Panc1 (cell line): ENCODE results near the gene CD96. TPM values are rescaled to one million over a fixed set of nuclear protein-coding genes. Genes with fewer than 3 reads are reported as not detected.

Experiments
- ATAC-seq: fragments of 200-7000 bp; cut with Tn5 transposase; 2 replicates; pipeline ENCODE4 v1.9.1; 2020; ENCODE audit warnings: mild to moderate bottlenecking, moderate library complexity
- BruUV-seq: library from RNA; stranded (reverse); fragments of 400-500 nt; replicated peaks from 2 replicates; lab custom pipeline; 2021; lab: Mats Ljungman, UMichigan
- CTCF ChIA-PET: fragments of 300-600 bp; sonication (Branson Sonifier 250); formaldehyde crosslinking; loops from one replicate; lab custom pipeline; 2022; ENCODE audit warnings: antibody characterized with exemption; lab: Charles Lee
- POLR2A ChIA-PET: fragments of 300-600 bp; sonication (Branson Sonifier 250); formaldehyde crosslinking; loops from one replicate; lab custom pipeline; 2022; ENCODE audit warnings: antibody characterized with exemption; lab: Charles Lee
- DNase-seq: peaks from one replicate; pipeline ENCODE4 v3.0.0-alpha.2; 2010; ENCODE audit warnings: low read depth, low spot score
- H3K27ac ChIP-seq: 2 replicates; pipeline ENCODE4 v1.5.1; 2011; ENCODE audit warnings: mild to moderate bottlenecking, low read length, inconsistent platforms
- H3K27me3 ChIP-seq: fragments of 200-500 bp; sonication (Bioruptor generic); 2 replicates; pipeline ENCODE4 v1.6.0; 2014; ENCODE audit warnings: low read length, inconsistent platforms; ENCODE audit not compliant: control insufficient read depth, insufficient read depth
- H3K36me3 ChIP-seq: fragments of 200-500 bp; sonication (Bioruptor generic); 2 replicates; pipeline ENCODE4 v1.5.1; 2014; ENCODE audit warnings: inconsistent platforms, mild to moderate bottlenecking, low read length, moderate library complexity; ENCODE audit not compliant: control insufficient read depth, insufficient read depth
- H3K4me1 ChIP-seq: 2 replicates; pipeline ENCODE4 v1.5.1; 2011; ENCODE audit warnings: inconsistent platforms, mild to moderate bottlenecking, low read length, moderate library complexity; ENCODE audit not compliant: control insufficient read depth, insufficient read depth
- H3K4me3 ChIP-seq, 2 experiments: 2 replicates each; pipeline ENCODE4 v1.5.1; 2011 to 2012; ENCODE audit warnings: low read depth in 2 of 2, low read length in 2 of 2, mild to moderate bottlenecking in 2 of 2, inconsistent platforms in 1 of 2, moderate library complexity in 1 of 2
- H3K9me3 ChIP-seq: fragments of 200-500 bp; sonication (Bioruptor generic); 2 replicates; pipeline ENCODE4 v1.5.1; 2014; ENCODE audit warnings: low read depth, mild to moderate bottlenecking, inconsistent platforms, low read length, moderate library complexity; ENCODE audit not compliant: control insufficient read depth, insufficient read depth
- POLR2AphosphoS5 ChIP-seq: IDR thresholded peaks from 2 replicates; pipeline ENCODE4 v1.6.1; 2012; ENCODE audit warnings: mild to moderate bottlenecking, low read depth, low read length, moderate library complexity
- SIN3A ChIP-seq: IDR thresholded peaks from 2 replicates; pipeline ENCODE4 v1.6.1; 2012; ENCODE audit warnings: low read depth, mild to moderate bottlenecking, low read length, moderate library complexity, borderline replicate concordance; ENCODE audit not compliant: insufficient read depth
- TCF7L2 ChIP-seq: IDR thresholded peaks from 2 replicates; pipeline ENCODE4 v1.6.1; 2011; ENCODE audit warnings: mild to moderate bottlenecking, low read depth, low read length, inconsistent platforms
- in situ Hi-C: cut with HindIII; loops from 2 replicates; pipeline ENCODE4 v1.10.0; 2016; ENCODE audit warnings: low sequenced_read_pairs, low pct_unique_long_range_greater_than_20kb
- intact Hi-C: fragments of 100-400 bp; cut with micrococcal nuclease; formaldehyde crosslinking; loops from one replicate; pipeline ENCODE4 v1.10.0; 2022; ENCODE audit not compliant: unreplicated experiment
- total RNA-seq: library from RNA; stranded (reverse); gene quantifications from one replicate; pipeline ENCODE4 v1.2.1, GENCODE V29; 2021; ENCODE audit not compliant: unreplicated experiment
- TF ChIP-seq, protein P1 (sequence below): fragments of 450-650 bp; IDR thresholded peaks from 2 replicates; pipeline ENCODE4 v1.5.1; 2017; ENCODE audit warnings: mild to moderate bottlenecking
- TF ChIP-seq, protein P2 (sequence below), 2 experiments: IDR thresholded peaks; 2 replicates each; pipeline ENCODE4 v1.6.1; 2011 to 2012; ENCODE audit warnings: low read depth in 2 of 2, control low read depth in 1 of 2, low read length in 1 of 2, mild to moderate bottlenecking in 1 of 2, moderate library complexity in 1 of 2; ENCODE audit not compliant: insufficient read depth in 1 of 2

The CD96 gene
- total RNA-seq, 1 experiment from 2014 or later: not detected

DNA sequence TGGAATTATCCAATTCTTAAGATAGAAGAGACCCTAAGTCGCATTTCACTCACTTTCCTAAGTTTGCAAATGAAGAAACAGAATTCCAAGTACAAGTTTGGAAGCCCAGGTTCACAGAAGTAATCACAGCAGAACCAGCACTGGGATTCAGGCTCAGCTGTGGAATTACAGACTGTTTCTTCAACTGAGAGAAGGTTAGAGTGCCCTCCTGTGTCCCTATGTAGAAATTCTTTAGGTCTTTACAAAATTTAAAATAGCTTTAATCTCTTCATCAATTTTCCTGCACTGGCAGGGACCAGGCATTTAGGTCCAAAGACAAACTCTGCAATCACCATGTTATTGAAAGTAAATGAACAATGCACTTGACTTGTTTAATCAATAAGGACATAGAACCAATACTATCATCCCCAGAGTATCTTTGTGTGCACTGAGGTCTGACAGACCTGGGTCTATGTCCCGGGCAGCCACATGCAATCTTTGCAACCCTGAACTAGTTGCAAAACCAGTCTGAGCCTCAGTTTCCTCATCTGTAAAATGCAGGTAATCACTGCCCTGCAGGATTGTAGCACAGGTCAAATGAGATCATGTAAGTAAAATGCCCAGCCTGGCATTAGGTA, 149.4 kb downstream of the CD96 start:
- H3K27ac ChIP-seq: no peak overlapping the region
- TF ChIP-seq, protein P1, sequence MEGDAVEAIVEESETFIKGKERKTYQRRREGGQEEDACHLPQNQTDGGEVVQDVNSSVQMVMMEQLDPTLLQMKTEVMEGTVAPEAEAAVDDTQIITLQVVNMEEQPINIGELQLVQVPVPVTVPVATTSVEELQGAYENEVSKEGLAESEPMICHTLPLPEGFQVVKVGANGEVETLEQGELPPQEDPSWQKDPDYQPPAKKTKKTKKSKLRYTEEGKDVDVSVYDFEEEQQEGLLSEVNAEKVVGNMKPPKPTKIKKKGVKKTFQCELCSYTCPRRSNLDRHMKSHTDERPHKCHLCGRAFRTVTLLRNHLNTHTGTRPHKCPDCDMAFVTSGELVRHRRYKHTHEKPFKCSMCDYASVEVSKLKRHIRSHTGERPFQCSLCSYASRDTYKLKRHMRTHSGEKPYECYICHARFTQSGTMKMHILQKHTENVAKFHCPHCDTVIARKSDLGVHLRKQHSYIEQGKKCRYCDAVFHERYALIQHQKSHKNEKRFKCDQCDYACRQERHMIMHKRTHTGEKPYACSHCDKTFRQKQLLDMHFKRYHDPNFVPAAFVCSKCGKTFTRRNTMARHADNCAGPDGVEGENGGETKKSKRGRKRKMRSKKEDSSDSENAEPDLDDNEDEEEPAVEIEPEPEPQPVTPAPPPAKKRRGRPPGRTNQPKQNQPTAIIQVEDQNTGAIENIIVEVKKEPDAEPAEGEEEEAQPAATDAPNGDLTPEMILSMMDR: peak; percentile 73
- TF ChIP-seq POLR2AphosphoS5: no peak
- H3K9me3 ChIP-seq: no peaks in the 10 kb centered on the region
- intact Hi-C loops (loop anchor here (10.0 kb wide), 1 partner anchor 117 kb away; no protein-coding TSS in a partner anchor), in situ Hi-C loops (no loop called here)
- peaks cover 4% of the 10 kb centered on the region; the same call in 1 of the 2 replicates for H3K27me3 ChIP-seq
- ATAC-seq: peak; percentile 86
- CTCF ChIA-PET: interaction anchor here (0.6 to 1.3 kb wide), 3 partner anchors 22 to 242 kb away, joined by 5 to 16 read pairs (median 8); no protein-coding TSS in a partner anchor
- BruUV-seq: no TSS peak
- no peak overlapping the region for H3K4me3 ChIP-seq
- H3K36me3 ChIP-seq: no peaks in the 10 kb centered on the region
- no peak for DNase-seq
- POLR2A ChIA-PET: no interaction called here
- no peaks in the 10 kb centered on the region for H3K4me1 ChIP-seq

DNA sequence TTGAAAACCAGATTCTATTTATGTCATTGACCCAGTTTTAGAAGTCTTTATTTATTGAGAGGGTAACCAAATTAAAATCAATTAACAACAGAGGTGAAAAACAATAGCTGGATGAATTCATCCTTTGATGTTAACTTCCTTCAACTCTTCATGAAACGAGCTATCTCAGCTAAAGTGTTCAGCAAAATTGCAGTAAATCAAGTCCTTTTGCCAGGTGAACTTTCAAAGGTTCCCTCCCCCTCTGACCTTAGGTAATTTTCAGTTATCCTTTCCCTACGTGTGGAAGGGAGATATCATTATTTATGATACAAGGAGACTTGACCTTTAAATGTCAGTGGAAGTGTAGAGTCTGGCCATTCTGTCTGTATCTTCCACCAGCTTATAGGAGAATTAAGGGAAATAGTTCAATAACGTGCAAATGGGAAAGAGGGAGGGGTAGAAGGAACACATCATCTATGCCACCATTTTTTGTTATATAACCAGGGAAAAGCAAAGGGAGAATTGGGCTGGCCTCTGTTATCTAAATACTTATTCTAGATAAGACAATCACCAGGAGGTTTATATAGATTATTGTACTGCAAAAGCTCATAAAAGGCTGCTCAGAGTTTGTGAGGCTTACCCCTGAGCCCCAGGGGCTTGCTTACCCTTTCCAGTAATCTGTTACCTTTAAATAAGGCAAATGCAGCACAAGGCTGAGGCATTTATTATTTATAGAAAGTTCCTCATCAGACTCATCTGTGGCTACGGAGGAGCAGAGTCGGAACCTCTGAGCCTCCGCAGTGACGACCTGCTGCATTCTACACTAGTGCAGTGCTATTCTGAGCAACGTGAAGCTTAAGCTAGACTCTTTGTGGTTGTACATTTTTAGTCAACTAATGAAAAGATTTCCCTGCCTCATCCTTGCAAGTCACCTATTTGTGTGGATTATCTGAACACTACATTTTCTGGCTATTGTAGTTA, 150.9 kb downstream of the CD96 start:
- TF ChIP-seq TCF7L2 (no peak), SIN3A (no peak), POLR2AphosphoS5 (no peak)
- TF ChIP-seq, protein P2, sequence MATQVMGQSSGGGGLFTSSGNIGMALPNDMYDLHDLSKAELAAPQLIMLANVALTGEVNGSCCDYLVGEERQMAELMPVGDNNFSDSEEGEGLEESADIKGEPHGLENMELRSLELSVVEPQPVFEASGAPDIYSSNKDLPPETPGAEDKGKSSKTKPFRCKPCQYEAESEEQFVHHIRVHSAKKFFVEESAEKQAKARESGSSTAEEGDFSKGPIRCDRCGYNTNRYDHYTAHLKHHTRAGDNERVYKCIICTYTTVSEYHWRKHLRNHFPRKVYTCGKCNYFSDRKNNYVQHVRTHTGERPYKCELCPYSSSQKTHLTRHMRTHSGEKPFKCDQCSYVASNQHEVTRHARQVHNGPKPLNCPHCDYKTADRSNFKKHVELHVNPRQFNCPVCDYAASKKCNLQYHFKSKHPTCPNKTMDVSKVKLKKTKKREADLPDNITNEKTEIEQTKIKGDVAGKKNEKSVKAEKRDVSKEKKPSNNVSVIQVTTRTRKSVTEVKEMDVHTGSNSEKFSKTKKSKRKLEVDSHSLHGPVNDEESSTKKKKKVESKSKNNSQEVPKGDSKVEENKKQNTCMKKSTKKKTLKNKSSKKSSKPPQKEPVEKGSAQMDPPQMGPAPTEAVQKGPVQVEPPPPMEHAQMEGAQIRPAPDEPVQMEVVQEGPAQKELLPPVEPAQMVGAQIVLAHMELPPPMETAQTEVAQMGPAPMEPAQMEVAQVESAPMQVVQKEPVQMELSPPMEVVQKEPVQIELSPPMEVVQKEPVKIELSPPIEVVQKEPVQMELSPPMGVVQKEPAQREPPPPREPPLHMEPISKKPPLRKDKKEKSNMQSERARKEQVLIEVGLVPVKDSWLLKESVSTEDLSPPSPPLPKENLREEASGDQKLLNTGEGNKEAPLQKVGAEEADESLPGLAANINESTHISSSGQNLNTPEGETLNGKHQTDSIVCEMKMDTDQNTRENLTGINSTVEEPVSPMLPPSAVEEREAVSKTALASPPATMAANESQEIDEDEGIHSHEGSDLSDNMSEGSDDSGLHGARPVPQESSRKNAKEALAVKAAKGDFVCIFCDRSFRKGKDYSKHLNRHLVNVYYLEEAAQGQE (IDR thresholded peaks at IDR 0.05; ENCODE audit: insufficient read depth in 1 of 2, low read depth in 2 of 2, low read length in 1 of 2): no peak
- TF ChIP-seq, protein P1: no peak
- no peaks in the 10 kb centered on the region for H3K4me1 ChIP-seq
- ATAC-seq (no peak), DNase-seq (no peak)
- no peaks in the 10 kb centered on the region for H3K9me3 ChIP-seq
- no peak overlapping the region for H3K4me3 ChIP-seq
- H3K27me3 ChIP-seq: peaks cover 4% of the 10 kb centered on the region; the same call in 1 of the 2 replicates
- POLR2A ChIA-PET: no interaction called here
- BruUV-seq: no TSS peak
- no peaks in the 10 kb centered on the region for H3K36me3 ChIP-seq
- no peak overlapping the region for H3K27ac ChIP-seq
- CTCF ChIA-PET: interaction anchor here (0.9 kb wide), 1 partner anchor 22 kb away, joined by 3 read pairs; no protein-coding TSS in a partner anchor
- in situ Hi-C loops: no loop called here
- intact Hi-C loops: loop anchor here (10.0 kb wide), 1 partner anchor 118 kb away; no protein-coding TSS in a partner anchor
